Omental fat pad (tissue), 4 donors: ENCODE measurements around the gene VSIG2. TPM values are rescaled to one million over a fixed set of nuclear protein-coding genes. Genes with fewer than 3 reads are reported as not detected.

Source experiments
- ATAC-seq: fragments of 150-250 bp; one replicate; pipeline ENCODE4 v1.9.1; 2016; ENCODE audit warnings: mild to moderate bottlenecking, moderate library complexity; ENCODE audit not compliant: low FRiP score
- DNase-seq: peaks from one replicate; pipeline ENCODE4 v3.0.0-alpha.2; 2019; ENCODE audit warnings: low spot score
- CTCF ChIP-seq, 3 donors: fragments of 450-650 bp; IDR thresholded peaks; one replicate each; pipeline ENCODE4 v1.5.1; 2016 to 2017; ENCODE audit warnings: antibody characterized with exemption in 3 of 3, mild to moderate bottlenecking in 3 of 3, moderate library complexity in 2 of 3
- total RNA-seq, 4 donors: library from RNA; depleted of rRNA; stranded (reverse); fragments of >200 nt; gene quantifications; one replicate each; pipeline ENCODE4 v1.1.0, GENCODE V29; 2016

The VSIG2 gene
- total RNA-seq, 4 donors from 2014 or later = 1.4 to 14.1 (median 3.9) TPM

- no peak for DNase-seq
- TF ChIP-seq CTCF (IDR thresholded peaks at IDR 0.05) = no peak
- no peak for ATAC-seq
Observed at GRCh38 chr11:124732230-124732629, 19.8 kb downstream of the VSIG2 start.

GRCh38 chr11:124729571-124729970, 22.5 kb downstream of the VSIG2 start:
- TF ChIP-seq CTCF (IDR thresholded peaks at IDR 0.05) = no peak
- ATAC-seq (no peak), DNase-seq (no peak)

GRCh38 chr11:124728134-124728533, 23.9 kb downstream of the VSIG2 start:
- no peak for TF ChIP-seq CTCF (IDR thresholded peaks at IDR 0.05)
- ATAC-seq (no peak), DNase-seq (no peak)

GRCh38 chr11:124727474-124727873, 24.6 kb downstream of the VSIG2 start:
- no peak for TF ChIP-seq CTCF (IDR thresholded peaks at IDR 0.05)
- DNase-seq (no peak), ATAC-seq (no peak)

- ATAC-seq (no peak), DNase-seq (no peak)
Observed at GRCh38 chr11:124725719-124726105, 26.3 kb downstream of the VSIG2 start.

GRCh38 chr11:124724979-124725718, 26.9 kb downstream of the VSIG2 start:
- ATAC-seq = no peak

More at GRCh38 chr11:124725719-124726105, 26.3 kb downstream of the VSIG2 start:
- no peak for TF ChIP-seq CTCF (IDR thresholded peaks at IDR 0.05)

More at GRCh38 chr11:124724979-124725718, 26.9 kb downstream of the VSIG2 start:
- no peak for TF ChIP-seq CTCF (IDR thresholded peaks at IDR 0.05)
- DNase-seq = no peak
